ENCODE results near the gene PTPRU.

DNA sequence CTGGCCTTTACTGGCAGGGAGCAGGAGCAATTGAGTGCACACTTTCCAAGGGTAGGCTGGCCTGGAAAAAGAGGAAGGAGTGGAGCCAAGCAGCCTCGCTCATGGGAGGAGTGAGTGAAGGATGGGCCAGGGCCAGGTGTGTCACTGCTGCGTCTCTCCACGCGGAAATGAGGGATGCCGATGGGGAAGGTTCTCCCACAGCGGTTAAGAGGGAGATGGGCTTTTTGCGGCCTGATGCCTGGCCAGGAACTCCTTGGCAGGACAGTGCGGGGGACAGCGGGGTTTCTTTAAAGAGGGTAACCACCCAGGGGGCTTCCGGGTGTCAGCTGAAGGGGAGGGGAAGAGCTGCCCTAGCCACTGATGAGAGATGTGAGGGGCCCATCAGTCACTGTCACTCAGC, 82.4 kb downstream of the PTPRU start:
- TF ChIP-seq GATA2 (IDR thresholded peaks at IDR 0.05; ENCODE audit: low read depth, low read length), result no peak
- TF ChIP-seq GATA3 (IDR thresholded peaks at IDR 0.05; ENCODE audit: low read depth, low read length), result no peak
